ENCODE measurements around the gene RBM19.

DNA sequence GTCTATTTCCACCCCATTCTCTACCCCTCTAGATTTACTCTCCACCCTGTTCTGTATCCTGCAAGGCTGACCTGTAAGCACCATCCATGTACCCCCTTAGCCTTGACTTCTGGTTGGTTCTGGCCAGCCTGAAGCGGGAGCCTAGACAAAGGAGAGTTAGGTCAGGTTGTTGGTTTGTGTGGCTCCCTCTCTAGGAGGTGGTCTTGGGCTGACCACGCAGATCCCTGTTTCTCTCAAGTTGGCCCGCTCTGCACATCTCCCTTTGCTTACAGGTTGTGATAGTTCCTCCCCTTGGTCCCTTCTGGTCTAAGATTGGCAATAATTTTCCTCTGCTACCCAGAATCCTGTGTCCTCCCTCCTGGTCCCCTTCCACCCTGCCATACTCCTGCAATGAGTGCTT is 38.3 kb upstream of the RBM19 start:
- no peak for TF ChIP-seq EZH2 (IDR thresholded peaks at IDR 0.05; ENCODE audit: borderline replicate concordance, low read length)
- TF ChIP-seq, protein P1, sequence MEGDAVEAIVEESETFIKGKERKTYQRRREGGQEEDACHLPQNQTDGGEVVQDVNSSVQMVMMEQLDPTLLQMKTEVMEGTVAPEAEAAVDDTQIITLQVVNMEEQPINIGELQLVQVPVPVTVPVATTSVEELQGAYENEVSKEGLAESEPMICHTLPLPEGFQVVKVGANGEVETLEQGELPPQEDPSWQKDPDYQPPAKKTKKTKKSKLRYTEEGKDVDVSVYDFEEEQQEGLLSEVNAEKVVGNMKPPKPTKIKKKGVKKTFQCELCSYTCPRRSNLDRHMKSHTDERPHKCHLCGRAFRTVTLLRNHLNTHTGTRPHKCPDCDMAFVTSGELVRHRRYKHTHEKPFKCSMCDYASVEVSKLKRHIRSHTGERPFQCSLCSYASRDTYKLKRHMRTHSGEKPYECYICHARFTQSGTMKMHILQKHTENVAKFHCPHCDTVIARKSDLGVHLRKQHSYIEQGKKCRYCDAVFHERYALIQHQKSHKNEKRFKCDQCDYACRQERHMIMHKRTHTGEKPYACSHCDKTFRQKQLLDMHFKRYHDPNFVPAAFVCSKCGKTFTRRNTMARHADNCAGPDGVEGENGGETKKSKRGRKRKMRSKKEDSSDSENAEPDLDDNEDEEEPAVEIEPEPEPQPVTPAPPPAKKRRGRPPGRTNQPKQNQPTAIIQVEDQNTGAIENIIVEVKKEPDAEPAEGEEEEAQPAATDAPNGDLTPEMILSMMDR (IDR thresholded peaks at IDR 0.05; ENCODE audit: low read length) = no peak
